B cell (primary cell): ENCODE measurements around the gene CENPM. TPM values are rescaled to one million over a fixed set of nuclear protein-coding genes. Genes with fewer than 3 reads are reported as not detected.

Source experiments
- ATAC-seq: fragments of 200-7000 bp; cut with Tn5 transposase; one replicate; pipeline ENCODE4 v1.10.0; 2021; ENCODE audit warnings: low read depth, mild to moderate bottlenecking, moderate number of reproducible peaks, moderate library complexity
- CTCF ChIA-PET: fragments of 350-600 bp; sonication (Branson Sonifier 250); formaldehyde crosslinking; loops from one replicate; lab custom pipeline; 2021; ENCODE audit warnings: antibody characterized with exemption, inconsistent platforms; lab: Charles Lee
- POLR2A ChIA-PET: fragments of 350-600 bp; sonication (Branson Sonifier 250); formaldehyde crosslinking; loops from one replicate; lab custom pipeline; 2021; ENCODE audit warnings: antibody characterized with exemption; lab: Charles Lee
- DNase-seq: peaks from one replicate; pipeline ENCODE4 v3.0.0; 2013
- H2AFZ ChIP-seq: 2 replicates; pipeline ENCODE4 v1.6.1; 2012; ENCODE audit warnings: mild to moderate bottlenecking, low read depth, low read length; ENCODE audit not compliant: insufficient read depth, poor library complexity, severe bottlenecking
- H3K27ac ChIP-seq, 2 donors: 1 replicate in 1 of 2; 2 replicates in 1 of 2; pipeline ENCODE4 v1.5.1; 2012 to 2013; ENCODE audit warnings: low read length in 2 of 2, mild to moderate bottlenecking in 2 of 2, moderate library complexity in 1 of 2
- H3K27me3 ChIP-seq, 4 experiments: fragments of 200-600 bp in 1 of 4; sonication (generic) in 1 of 4; replicated peaks in 1 of 4; 1 replicate in 2 of 4; 2 replicates in 2 of 4; pipeline versions ENCODE4 v1.6.1 to v1.7.0; 2013 to 2016; ENCODE audit warnings: low read length in 3 of 4, mild to moderate bottlenecking in 2 of 4, mixed read lengths in 1 of 4, moderate library complexity in 1 of 4; ENCODE audit not compliant: insufficient read depth in 4 of 4, control insufficient read depth in 3 of 4; ENCODE audit errors: control extremely low read depth in 1 of 4
- H3K36me3 ChIP-seq, 2 experiments: replicated peaks in 1 of 2; 1 replicate in 1 of 2; 2 replicates in 1 of 2; pipeline versions ENCODE4 v1.6.1 to v1.7.1; 2013; ENCODE audit warnings: low read length in 1 of 2; ENCODE audit not compliant: insufficient read depth in 2 of 2, control insufficient read depth in 1 of 2; ENCODE audit errors: control extremely low read depth in 1 of 2, extremely low read depth in 1 of 2
- H3K4me1 ChIP-seq, 2 donors: fragments of 200-600 bp in 1 of 2; sonication (generic) in 1 of 2; 1 replicate in 1 of 2; 2 replicates in 1 of 2; pipeline versions ENCODE4 v1.5.1 to v1.6.1; 2013 to 2017; ENCODE audit warnings: low read length in 2 of 2; ENCODE audit not compliant: control insufficient read depth in 2 of 2, insufficient read depth in 2 of 2
- H3K4me2 ChIP-seq: replicated peaks from 2 replicates; pipeline ENCODE3; 2012; ENCODE audit warnings: mild to moderate bottlenecking, low read depth, low read length; ENCODE audit not compliant: poor library complexity, severe bottlenecking
- H3K4me3 ChIP-seq, 5 experiments: fragments of 200-600 bp in 1 of 5; sonication (generic) in 1 of 5; 1 replicate in 3 of 5; 2 replicates in 2 of 5; pipeline versions ENCODE4 v1.5.1 to v1.7.0; 2011 to 2016; ENCODE audit warnings: low read length in 4 of 5, mild to moderate bottlenecking in 4 of 5, low read depth in 2 of 5, control low read depth in 1 of 5, moderate library complexity in 1 of 5; ENCODE audit not compliant: insufficient read depth in 1 of 5; ENCODE audit errors: control extremely low read depth in 1 of 5, extremely low read depth in 1 of 5
- H3K79me2 ChIP-seq: fragments of 200-600 bp; sonication (generic); one replicate; pipeline ENCODE4 v1.6.0; 2016; ENCODE audit warnings: low read length; ENCODE audit not compliant: control insufficient read depth, insufficient read depth
- H3K9ac ChIP-seq: fragments of 200-600 bp; sonication (generic); 2 replicates; pipeline ENCODE4 v1.6.1; 2017; ENCODE audit warnings: mild to moderate bottlenecking, low read length, moderate library complexity
- H3K9me3 ChIP-seq, 3 donors: one replicate each; pipeline versions ENCODE4 v1.6.1 to v1.7.1; 2013; ENCODE audit warnings: low read length in 2 of 3; ENCODE audit not compliant: control insufficient read depth in 2 of 3, insufficient read depth in 1 of 3; ENCODE audit errors: control extremely low read depth in 1 of 3
- H4K20me1 ChIP-seq: 2 replicates; pipeline ENCODE4 v1.6.0; 2012; ENCODE audit warnings: mild to moderate bottlenecking, low read length; ENCODE audit not compliant: insufficient read depth, control insufficient read depth, poor library complexity, severe bottlenecking
- H3K27ac Mint-ChIP-seq: one replicate; pipeline ENCODE4 v1.8.0; 2021; ENCODE audit warnings: mixed read lengths
- H3K27me3 Mint-ChIP-seq: one replicate; pipeline ENCODE4 v1.8.0; 2021; ENCODE audit warnings: mixed read lengths
- H3K4me1 Mint-ChIP-seq: one replicate; pipeline ENCODE4 v1.8.0; 2021; ENCODE audit warnings: mixed read lengths
- H3K4me3 Mint-ChIP-seq: one replicate; pipeline ENCODE4 v1.8.0; 2021; ENCODE audit warnings: mixed read lengths
- H3K9me3 Mint-ChIP-seq: one replicate; pipeline ENCODE4 v1.8.0; 2022; ENCODE audit warnings: mixed read lengths; ENCODE audit not compliant: insufficient read depth
- WGBS: methylation state at CpG from one replicate; pipeline ENCODE4 v1.1.5; 2013; ENCODE audit warnings: missing lambda C conversion rate; ENCODE audit not compliant: insufficient coverage; 5-methylcytosine and 5-hydroxymethylcytosine counted together
- intact Hi-C: fragments of 100-400 bp; cut with micrococcal nuclease; formaldehyde crosslinking; loops from one replicate; pipeline ENCODE4 v1.10.0; 2022
- polyA plus RNA-seq: library from polyadenylated mRNA; depleted of rRNA; stranded (reverse); fragments of >200 nt; gene quantifications from 2 replicates; pipeline ENCODE4 v1.2.3, GENCODE V29; 2012
- total RNA-seq, 2 donors: library from RNA; stranded (reverse); fragments of 120-200 nt in 1 of 2; gene quantifications; 1 replicate in 1 of 2; 2 replicates in 1 of 2; pipeline versions ENCODE4 v1.2.3 to v1.2.4, GENCODE V29; 2013 to 2022
- TF ChIP-seq, protein P1 (sequence below): fragments of 200-600 bp; IDR thresholded peaks from one replicate; pipeline ENCODE4 v1.8.0; 2022; ENCODE audit warnings: antibody characterized with exemption, mild to moderate bottlenecking

Gene CENPM
- total and polyA plus RNA-seq, 2 donors (not counting 1 experiment from before 2014, with no cell fraction given), result 30.7 to 43.8 TPM

DNA sequence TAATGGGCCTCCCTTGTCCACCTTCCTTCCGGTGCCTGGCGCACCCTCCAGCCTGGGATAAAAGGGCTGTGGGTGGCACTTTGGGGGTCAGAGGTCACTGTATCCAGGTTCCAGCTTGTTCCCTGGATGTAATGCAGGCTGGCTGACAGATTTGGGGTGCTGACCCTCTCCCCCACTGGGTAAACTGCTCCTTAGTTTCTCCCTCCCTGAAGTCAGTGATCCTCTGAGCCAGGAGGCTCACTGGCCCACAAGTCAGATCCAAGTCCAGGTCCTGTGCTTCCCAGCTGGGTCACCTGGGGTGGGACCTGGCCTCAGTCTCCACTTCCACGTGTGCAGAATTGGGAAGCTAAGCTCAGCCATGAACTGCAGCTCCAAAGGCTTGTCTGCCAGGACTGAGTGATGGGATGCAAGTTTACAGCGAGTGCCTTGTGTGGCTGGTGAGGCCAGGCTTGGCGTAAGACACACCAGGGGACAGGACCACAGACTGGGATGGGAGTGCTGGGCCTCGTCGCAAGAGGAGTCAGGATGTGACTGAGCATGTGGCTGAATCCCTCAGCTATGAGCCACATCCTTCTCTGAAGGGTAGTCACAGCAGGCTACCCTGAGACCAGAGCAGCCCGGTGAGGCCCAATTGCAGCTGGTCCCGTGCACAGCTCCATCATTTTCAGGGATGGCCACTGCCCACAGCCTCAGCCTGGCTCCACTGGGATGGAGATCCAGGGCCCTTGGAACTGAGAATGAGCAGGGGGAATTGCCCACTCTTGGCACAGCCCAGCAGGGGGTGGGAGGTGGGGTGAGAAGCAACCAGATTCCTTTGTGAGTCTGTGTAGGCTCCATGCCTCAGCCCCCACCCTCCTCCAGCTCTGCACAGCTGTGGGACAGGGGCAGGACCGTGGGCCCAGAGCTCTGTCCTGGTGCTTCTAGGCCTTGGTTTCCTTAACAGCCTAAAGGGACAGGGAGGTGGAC, 39.2 kb downstream of the CENPM start:
- peaks cover 0 to 37% of the 10 kb centered on the region in 2 experiments for H3K36me3 ChIP-seq
- ATAC-seq, result no peak

More for the DNA sequence above, 39.2 kb downstream of the CENPM start:
- ChIA-PET CTCF (interaction anchor here (0.8 to 4.2 kb wide), 9 partner anchors 9 to 210 kb away, joined by 3 to 16 read pairs (median 4); partner anchors contain the start of gene TNFRSF13C), POLR2A (interaction anchor here (0.6 to 5.0 kb wide), 12 partner anchors 9 to 218 kb away, joined by 3 to 32 read pairs (median 6); partner anchors contain the start of genes SREBF2 and TNFRSF13C)
- Histone ChIP-seq H3K79me2 (no peaks in the 10 kb centered on the region), H3K27ac (peak overlapping the region; percentile 22 to 38), H3K4me2 (peak overlapping the region; percentile 98), H4K20me1 (peaks cover 21% of the 10 kb centered on the region), H3K27me3 (peaks cover 0 to 29% (median 14%) of the 10 kb centered on the region in 4 experiments), H3K4me1 (peaks cover 44 to 47% of the 10 kb centered on the region in 2 donors), H3K4me3 (no peak overlapping the region), H3K9me3 (no peaks in the 10 kb centered on the region), H2AFZ (no peak overlapping the region), H3K9ac (no peak overlapping the region)
- TF ChIP-seq, protein P1, sequence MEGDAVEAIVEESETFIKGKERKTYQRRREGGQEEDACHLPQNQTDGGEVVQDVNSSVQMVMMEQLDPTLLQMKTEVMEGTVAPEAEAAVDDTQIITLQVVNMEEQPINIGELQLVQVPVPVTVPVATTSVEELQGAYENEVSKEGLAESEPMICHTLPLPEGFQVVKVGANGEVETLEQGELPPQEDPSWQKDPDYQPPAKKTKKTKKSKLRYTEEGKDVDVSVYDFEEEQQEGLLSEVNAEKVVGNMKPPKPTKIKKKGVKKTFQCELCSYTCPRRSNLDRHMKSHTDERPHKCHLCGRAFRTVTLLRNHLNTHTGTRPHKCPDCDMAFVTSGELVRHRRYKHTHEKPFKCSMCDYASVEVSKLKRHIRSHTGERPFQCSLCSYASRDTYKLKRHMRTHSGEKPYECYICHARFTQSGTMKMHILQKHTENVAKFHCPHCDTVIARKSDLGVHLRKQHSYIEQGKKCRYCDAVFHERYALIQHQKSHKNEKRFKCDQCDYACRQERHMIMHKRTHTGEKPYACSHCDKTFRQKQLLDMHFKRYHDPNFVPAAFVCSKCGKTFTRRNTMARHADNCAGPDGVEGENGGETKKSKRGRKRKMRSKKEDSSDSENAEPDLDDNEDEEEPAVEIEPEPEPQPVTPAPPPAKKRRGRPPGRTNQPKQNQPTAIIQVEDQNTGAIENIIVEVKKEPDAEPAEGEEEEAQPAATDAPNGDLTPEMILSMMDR, result no peak
- Mint-ChIP-seq H3K4me3 (no peak overlapping the region), H3K27me3 (peaks cover 4% of the 10 kb centered on the region), H3K27ac (peak overlapping the region; percentile 93), H3K9me3 (no peaks in the 10 kb centered on the region), H3K4me1 (peaks cover 40% of the 10 kb centered on the region)
- WGBS, result 88% methylated on average over 9 of the region's 10 CpGs
- DNase-seq, result no peak
- intact Hi-C loops, result loop anchor here (5.0 kb wide), 1 partner anchor 35 kb away; no protein-coding TSS in a partner anchor
